ENCODE data around the gene CCND2. TPM values are rescaled to one million over a fixed set of nuclear protein-coding genes. Genes with fewer than 3 reads are reported as not detected.

Gene CCND2
- total RNA-seq, 2 experiments from 2014 or later, result 389 to 401 TPM

DNA sequence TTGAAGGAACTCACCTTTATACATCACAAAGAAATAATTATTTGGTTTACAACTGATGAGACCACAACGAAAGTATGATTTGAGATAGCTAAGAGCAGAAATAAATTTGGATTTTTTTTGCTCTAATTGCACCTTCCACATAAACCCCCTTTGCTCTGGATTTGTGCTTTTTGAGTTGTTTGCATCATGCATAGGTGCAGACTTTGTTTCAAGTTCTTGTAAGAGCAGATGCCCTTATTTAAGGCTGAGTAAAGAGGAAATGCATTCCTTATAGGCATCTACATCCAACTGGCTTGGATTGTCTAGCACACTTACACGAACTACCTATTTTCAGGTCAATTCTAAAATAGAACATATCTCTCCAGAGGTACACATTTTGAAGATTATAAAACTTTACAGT is 6.6 kb upstream of the CCND2 start:
- Mint-ChIP-seq H3K4me1 (peaks cover 16% of the 10 kb centered on the region), H3K36me3 (ENCODE audit: low read depth) (peaks cover 4% of the 10 kb centered on the region), H3K9me3 (no peaks in the 10 kb centered on the region), H3K4me3 (no peak overlapping the region), H3K27ac (no peak overlapping the region), H3K27me3 (peaks cover 33% of the 10 kb centered on the region)
- POLR2A ChIA-PET, result interaction anchor here (3.5 kb wide), 1 partner anchor 160 kb away, joined by 38 read pairs; no protein-coding TSS in a partner anchor
- CTCF ChIA-PET, result interaction anchor here (1.0 to 13.5 kb wide), 5 partner anchors 10 to 382 kb away, joined by 3 to 190 read pairs (median 7); no protein-coding TSS in a partner anchor
- DNase-seq, result no peak

DNA sequence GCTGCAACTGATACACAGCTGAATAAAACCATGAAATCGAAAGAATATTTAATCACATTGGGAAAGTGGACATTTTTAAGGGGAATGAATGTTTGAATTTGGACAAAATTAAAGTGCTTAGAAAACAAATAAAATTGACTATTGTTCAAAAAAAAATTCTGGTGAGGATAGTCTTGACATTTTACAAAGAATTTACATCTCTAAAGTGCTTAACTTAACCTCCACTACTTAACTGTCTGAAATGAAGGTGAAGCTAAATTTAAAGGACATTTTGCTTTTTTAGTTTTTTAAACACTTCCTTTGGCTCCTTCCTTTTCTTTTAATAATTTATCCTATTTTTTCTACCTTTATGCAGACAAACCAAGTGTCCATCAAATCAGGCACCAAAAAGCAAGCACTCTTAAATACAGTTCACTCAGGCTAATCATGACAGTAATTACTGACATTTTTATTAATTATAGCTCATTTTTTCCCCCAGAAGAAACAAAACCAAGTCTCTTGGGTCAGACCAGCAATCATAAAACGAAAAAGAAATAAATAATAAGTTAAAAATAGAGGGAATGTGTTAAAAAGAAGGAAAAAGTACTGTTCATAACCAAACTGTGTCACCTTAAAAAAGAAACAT is 5.7 kb upstream of the CCND2 start:
- Mint-ChIP-seq H3K4me1 (peaks cover 20% of the 10 kb centered on the region), H3K27ac (no peak overlapping the region), H3K36me3 (ENCODE audit: low read depth) (peaks cover 4% of the 10 kb centered on the region), H3K9me3 (no peaks in the 10 kb centered on the region), H3K4me3 (peak overlapping the region; percentile 97), H3K27me3 (peaks cover 30% of the 10 kb centered on the region)
- ChIA-PET POLR2A (interaction anchor here (0.8 to 22.7 kb wide), 17 partner anchors 8 to 237 kb away, joined by 3 to 422 read pairs (median 7); no protein-coding TSS in a partner anchor), CTCF (interaction anchor here (0.9 to 13.5 kb wide), 12 partner anchors 9 to 383 kb away, joined by 3 to 190 read pairs (median 6); no protein-coding TSS in a partner anchor)
- DNase-seq, result no peak

DNA sequence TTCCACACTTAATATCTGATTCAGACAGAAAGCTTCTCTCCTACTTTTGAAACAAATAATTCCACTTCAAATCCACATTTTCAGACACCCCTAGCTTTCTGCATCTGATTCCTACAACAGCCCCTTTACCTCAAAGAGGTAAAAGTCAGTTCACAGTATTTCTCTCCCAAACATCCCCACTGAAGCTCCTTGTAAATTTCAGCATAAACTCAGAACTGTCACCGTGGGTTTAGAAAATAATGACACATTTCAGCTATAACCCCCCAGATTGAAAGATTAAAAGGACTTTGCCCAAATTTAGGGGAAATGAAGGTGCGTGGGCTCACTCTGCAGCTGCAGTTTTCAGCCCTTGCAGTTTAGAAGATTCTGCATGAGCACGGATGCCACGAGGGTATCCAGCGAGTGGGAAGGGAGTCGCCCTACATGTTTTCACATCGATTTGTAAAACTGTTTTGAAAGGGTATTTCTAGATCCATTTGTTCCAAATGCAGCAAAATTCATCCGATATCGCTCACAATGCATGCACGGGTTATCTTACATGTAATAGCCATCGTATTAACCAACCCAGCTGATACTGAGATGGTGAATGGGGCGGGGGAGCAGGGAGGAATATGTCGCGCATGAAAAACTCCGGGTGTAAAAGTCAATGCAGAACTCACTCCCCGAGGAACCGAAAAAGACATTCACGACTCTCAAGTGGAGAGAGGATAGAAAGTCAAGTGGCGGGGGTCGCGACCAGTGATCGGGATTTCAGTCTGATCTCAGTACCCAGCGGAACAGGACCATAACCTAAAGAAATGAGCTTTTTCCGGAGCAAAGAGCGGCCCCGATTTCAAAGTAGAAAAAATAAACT is 5.0 kb upstream of the CCND2 start:
- Mint-ChIP-seq H3K9me3 (no peaks in the 10 kb centered on the region), H3K4me1 (peaks cover 24% of the 10 kb centered on the region), H3K27ac (peak overlapping the region; percentile 91), H3K4me3 (peak overlapping the region; percentile 97), H3K36me3 (ENCODE audit: low read depth) (peaks cover 6% of the 10 kb centered on the region), H3K27me3 (peaks cover 29% of the 10 kb centered on the region)
- peak; percentile 37 for DNase-seq
- CTCF ChIA-PET, result interaction anchor here (0.7 to 13.5 kb wide), 18 partner anchors 8 to 383 kb away, joined by 3 to 190 read pairs (median 4); no protein-coding TSS in a partner anchor
- POLR2A ChIA-PET, result interaction anchor here (0.8 to 22.7 kb wide), 21 partner anchors 8 to 238 kb away, joined by 3 to 422 read pairs (median 5); no protein-coding TSS in a partner anchor

DNA sequence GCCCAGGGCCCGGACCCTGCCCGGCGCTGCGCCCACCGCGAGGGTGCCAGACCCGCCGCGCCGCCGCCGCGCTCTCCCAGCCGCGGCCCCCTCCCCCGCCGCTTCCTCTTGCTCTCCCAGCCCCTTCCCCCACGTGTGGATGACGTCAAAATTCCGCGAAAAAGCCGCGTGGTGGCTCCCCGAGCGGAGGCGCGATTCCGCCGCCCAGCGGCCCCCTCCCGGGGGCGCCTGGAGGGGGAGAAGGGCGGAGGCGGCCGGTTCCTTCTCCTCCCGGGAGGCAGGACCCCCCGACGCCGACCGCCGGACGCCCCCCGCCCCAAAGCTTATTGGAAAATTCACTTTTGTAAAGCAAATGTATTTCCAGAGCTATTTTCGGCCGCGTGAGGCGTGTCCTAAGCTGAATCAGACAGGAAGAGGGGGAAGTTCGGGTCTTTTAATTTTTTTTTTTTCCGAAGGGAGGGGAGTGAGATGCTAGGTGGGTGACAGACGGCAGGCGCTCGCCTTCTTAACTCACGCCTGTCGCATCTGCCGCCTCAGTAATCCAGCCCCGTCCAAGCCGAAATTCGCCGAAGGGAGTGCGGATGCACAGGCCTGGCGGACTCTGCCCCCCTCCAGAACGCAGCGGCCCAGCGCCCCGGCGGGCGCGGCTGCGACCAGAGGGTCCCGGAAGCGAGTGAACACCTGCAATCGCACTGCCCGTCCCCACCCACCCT is 4.1 kb upstream of the CCND2 start:
- peak; percentile 93 for DNase-seq
- no peaks in the 10 kb centered on the region for H3K9me3 Mint-ChIP-seq
- CTCF ChIA-PET, result interaction anchor here (0.7 to 13.5 kb wide), 12 partner anchors 7 to 384 kb away, joined by 3 to 190 read pairs (median 6); no protein-coding TSS in a partner anchor
- POLR2A ChIA-PET, result interaction anchor here (0.7 to 22.7 kb wide), 22 partner anchors 10 to 396 kb away, joined by 3 to 422 read pairs (median 6); partner anchors contain the start of gene RAD51AP1
- peaks cover 26% of the 10 kb centered on the region for H3K27me3 Mint-ChIP-seq
- peaks cover 24% of the 10 kb centered on the region for H3K4me1 Mint-ChIP-seq
- peak overlapping the region; percentile 97 for H3K4me3 Mint-ChIP-seq
- peak overlapping the region; percentile 99 for H3K27ac Mint-ChIP-seq
- H3K36me3 Mint-ChIP-seq (ENCODE audit: low read depth), result peaks cover 12% of the 10 kb centered on the region

DNA sequence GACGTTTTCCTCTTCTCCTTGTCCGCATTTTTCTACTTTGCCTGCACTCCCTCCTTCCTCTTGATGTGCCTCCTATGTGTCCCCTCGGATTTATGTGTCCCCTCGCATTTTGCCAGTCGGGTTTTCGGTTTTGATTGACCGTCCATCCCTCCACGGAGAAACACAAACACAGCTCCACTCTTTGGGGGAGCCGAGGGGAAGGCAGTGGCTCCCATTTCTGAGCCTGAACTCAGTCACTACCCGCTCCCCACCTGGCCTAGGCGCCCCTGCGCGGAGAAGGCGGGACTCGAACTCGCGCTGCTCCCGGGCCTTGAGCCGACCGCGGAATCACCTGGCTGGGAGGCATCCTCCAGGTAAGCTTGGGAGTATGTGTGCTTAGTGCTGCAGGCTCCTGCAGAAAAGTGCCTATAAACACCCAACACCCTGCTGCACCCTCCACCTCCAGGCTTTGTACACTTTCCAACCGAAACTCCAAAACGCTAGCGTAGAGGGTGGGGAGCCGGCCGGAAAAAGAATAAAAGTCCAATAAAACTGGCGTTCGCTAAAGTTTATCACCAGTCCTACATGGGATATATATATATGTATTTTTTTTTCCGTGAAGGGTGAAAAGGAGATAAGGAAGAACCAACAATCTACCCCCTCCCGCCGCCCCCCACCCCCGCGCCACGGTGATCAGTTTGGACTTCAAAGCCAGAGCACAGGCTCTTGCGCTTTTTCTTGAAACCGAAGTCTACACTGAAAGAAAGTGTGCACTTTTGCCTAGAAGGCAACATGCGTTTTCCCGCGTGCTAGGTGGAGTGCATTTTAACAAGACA is 3.3 kb upstream of the CCND2 start:
- H3K9me3 Mint-ChIP-seq, result no peaks in the 10 kb centered on the region
- DNase-seq, result peak; percentile 51
- POLR2A ChIA-PET, result interaction anchor here (0.7 to 22.7 kb wide), 25 partner anchors 9 to 399 kb away, joined by 3 to 422 read pairs (median 7); partner anchors contain the start of genes PARP11 and RAD51AP1
- H3K4me1 Mint-ChIP-seq, result peaks cover 24% of the 10 kb centered on the region
- H3K27ac Mint-ChIP-seq, result peak overlapping the region; percentile 99
- CTCF ChIA-PET, result interaction anchor here (1.0 to 13.5 kb wide), 9 partner anchors 81 to 274 kb away, joined by 3 to 190 read pairs (median 7); no protein-coding TSS in a partner anchor
- H3K36me3 Mint-ChIP-seq (ENCODE audit: low read depth), result peaks cover 20% of the 10 kb centered on the region
- peaks cover 23% of the 10 kb centered on the region for H3K27me3 Mint-ChIP-seq
- peak overlapping the region; percentile 97 for H3K4me3 Mint-ChIP-seq

DNA sequence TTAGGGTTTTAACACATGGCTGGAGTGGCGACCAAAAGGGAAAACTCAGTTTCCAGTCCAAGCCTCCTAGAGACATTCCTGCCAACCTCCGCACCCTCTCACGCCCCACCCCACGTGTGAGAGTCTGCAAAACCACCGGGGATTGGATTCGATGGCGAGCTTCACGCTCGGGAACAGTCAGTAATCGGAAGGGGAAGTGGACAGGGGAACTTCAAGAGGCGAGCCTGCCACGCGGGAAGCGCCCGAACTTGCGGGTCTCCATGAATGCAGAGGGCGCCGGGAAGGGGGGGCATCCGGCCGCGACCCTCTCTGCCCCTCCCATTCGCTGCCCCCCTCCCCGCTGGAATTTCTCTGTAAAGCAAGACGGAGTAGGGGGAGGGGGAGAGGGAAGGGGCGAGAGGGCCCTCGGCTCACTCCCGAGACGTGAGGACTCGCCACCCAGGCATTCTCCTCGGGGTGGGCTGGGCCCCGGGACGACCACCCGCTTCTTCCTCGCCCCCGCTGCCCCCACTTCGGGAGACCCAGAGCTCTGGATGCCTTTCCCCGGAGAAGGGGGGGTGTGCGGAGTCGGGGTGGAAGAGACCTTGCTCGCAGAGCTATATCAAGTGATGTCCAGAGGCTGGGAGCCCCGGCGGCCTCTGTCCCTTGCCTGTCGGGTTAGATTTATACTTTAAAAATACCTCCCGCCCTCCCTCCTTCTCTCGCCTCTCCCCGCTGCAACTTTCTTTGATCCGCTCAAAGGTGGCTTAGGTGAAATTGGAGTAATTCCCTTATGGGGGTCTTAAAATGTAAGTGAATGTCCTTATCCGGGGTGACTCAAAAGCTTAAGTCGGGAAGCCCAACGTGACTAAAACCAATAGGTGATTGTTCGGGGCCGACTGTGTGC is 2.5 kb upstream of the CCND2 start:
- Mint-ChIP-seq H3K9me3 (no peaks in the 10 kb centered on the region), H3K4me1 (peaks cover 26% of the 10 kb centered on the region), H3K27me3 (peaks cover 17% of the 10 kb centered on the region), H3K36me3 (ENCODE audit: low read depth) (peaks cover 29% of the 10 kb centered on the region), H3K27ac (peak overlapping the region; percentile 100), H3K4me3 (peak overlapping the region; percentile 97)
- ChIA-PET CTCF (interaction anchor here (0.7 to 13.5 kb wide), 11 partner anchors 53 to 388 kb away, joined by 3 to 190 read pairs (median 4); no protein-coding TSS in a partner anchor), POLR2A (interaction anchor here (0.7 to 22.7 kb wide), 34 partner anchors 8 to 400 kb away, joined by 3 to 422 read pairs (median 4); partner anchors contain the start of genes PARP11 and RAD51AP1)
- peak; percentile 55 for DNase-seq

DNA sequence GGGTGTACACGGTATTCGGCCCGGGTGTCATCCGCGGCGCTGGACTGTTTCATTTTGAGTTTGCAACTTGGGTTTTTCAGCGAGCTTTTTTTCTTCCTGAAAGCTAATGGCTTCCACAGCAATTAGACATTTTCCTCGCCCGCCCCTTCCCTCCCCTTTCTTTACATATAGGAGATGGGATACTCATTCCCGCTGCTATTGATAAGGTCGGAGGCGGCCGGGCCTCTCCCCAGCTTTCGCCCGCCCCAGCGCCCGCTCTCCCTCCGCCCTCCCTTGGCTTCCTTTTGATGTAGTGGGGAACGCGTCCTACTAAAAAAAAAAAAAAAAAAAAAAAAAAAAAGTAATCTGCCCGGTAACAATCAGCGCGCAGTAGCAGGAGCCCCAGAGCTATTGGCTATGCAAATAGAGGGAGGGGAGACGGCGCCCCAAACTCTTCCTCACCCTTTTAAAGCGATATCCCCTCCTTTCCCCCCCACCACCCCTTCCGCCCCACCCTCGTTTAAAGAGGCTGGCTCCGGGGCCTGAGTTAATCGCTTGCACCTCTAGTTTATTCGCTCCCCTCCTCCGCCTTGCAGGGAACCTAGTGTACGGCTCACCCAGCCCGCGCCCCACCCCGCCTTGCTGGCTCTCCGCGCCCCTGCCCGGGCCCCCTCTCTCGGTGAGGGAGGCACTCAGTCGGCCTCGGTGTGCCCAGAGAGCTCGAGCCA is 1.7 kb upstream of the CCND2 start:
- Mint-ChIP-seq H3K4me1 (peaks cover 33% of the 10 kb centered on the region), H3K27me3 (peaks cover 13% of the 10 kb centered on the region), H3K27ac (peak overlapping the region; percentile 100), H3K9me3 (no peaks in the 10 kb centered on the region), H3K4me3 (peak overlapping the region; percentile 97), H3K36me3 (ENCODE audit: low read depth) (peaks cover 37% of the 10 kb centered on the region)
- ChIA-PET POLR2A (interaction anchor here (0.7 to 22.7 kb wide), 32 partner anchors 9 to 401 kb away, joined by 3 to 422 read pairs (median 6); no protein-coding TSS in a partner anchor), CTCF (interaction anchor here (0.7 to 13.5 kb wide), 12 partner anchors 54 to 389 kb away, joined by 3 to 190 read pairs (median 4); no protein-coding TSS in a partner anchor)
- DNase-seq, result peak; percentile 94

DNA sequence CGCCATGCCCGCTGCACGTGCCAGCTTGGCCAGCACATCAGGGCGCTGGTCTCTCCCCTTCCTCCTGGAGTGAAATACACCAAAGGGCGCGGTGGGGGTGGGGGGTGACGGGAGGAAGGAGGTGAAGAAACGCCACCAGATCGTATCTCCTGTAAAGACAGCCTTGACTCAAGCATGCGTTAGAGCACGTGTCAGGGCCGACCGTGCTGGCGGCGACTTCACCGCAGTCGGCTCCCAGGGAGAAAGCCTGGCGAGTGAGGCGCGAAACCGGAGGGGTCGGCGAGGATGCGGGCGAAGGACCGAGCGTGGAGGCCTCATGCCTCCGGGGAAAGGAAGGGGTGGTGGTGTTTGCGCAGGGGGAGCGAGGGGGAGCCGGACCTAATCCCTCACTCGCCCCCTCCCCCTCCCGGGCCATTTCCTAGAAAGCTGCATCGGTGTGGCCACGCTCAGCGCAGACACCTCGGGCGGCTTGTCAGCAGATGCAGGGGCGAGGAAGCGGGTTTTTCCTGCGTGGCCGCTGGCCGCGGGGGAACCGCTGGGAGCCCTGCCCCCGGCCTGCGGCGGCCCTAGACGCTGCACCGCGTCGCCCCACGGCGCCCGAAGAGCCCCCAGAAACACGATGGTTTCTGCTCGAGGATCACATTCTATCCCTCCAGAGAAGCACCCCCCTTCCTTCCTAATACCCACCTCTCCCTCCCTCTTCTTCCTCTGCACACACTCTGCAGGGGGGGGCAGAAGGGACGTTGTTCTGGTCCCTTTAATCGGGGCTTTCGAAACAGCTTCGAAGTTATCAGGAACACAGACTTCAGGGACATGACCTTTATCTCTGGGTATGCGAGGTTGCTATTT is 914 bp upstream of the CCND2 start:
- peak overlapping the region; percentile 100 for H3K27ac Mint-ChIP-seq
- CTCF ChIA-PET, result interaction anchor here (0.6 to 13.5 kb wide), 13 partner anchors 55 to 390 kb away, joined by 3 to 190 read pairs (median 4); no protein-coding TSS in a partner anchor
- peaks cover 10% of the 10 kb centered on the region for H3K27me3 Mint-ChIP-seq
- H3K4me1 Mint-ChIP-seq, result peaks cover 39% of the 10 kb centered on the region
- POLR2A ChIA-PET, result interaction anchor here (0.9 to 22.7 kb wide), 30 partner anchors 10 to 404 kb away, joined by 3 to 422 read pairs (median 6); partner anchors contain the start of gene PARP11
- DNase-seq, result peak; percentile 88
- peak overlapping the region; percentile 97 for H3K4me3 Mint-ChIP-seq
- H3K36me3 Mint-ChIP-seq (ENCODE audit: low read depth), result peaks cover 44% of the 10 kb centered on the region
- no peaks in the 10 kb centered on the region for H3K9me3 Mint-ChIP-seq

DNA sequence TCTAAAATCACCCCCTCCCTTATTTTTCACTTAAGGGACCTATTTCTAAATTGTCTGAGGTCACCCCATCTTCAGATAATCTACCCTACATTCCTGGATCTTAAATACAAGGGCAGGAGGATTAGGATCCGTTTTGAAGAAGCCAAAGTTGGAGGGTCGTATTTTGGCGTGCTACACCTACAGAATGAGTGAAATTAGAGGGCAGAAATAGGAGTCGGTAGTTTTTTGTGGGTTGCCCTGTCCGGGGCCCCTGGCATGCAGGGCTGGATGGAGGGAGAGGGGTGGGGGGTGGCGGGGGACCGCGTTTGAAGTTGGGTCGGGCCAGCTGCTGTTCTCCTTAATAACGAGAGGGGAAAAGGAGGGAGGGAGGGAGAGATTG is 300 bp upstream of the CCND2 start:
- H3K4me3 Mint-ChIP-seq, result peak overlapping the region; percentile 97
- H3K27ac Mint-ChIP-seq, result peak overlapping the region; percentile 100
- H3K27me3 Mint-ChIP-seq, result peaks cover 7% of the 10 kb centered on the region
- DNase-seq, result no peak
- ChIA-PET CTCF (interaction anchor here (0.6 to 13.5 kb wide), 7 partner anchors 113 to 387 kb away, joined by 3 to 190 read pairs (median 6); no protein-coding TSS in a partner anchor), POLR2A (interaction anchor here (0.9 to 22.7 kb wide), 19 partner anchors 9 to 404 kb away, joined by 3 to 422 read pairs (median 6); partner anchors contain the start of gene PARP11)
- no peaks in the 10 kb centered on the region for H3K9me3 Mint-ChIP-seq
- H3K4me1 Mint-ChIP-seq, result peaks cover 42% of the 10 kb centered on the region
- peaks cover 51% of the 10 kb centered on the region for H3K36me3 Mint-ChIP-seq (ENCODE audit: low read depth)

All from activated CD4-positive, alpha-beta memory T cell treated with anti-CD3 and anti-CD28 coated beads, Interleukin-2, amount 10 ng/mL, durations not matched to agents 7 days and 5 days (primary cell).